GM23338 (cell line): ENCODE measurements around the gene CASS4. TPM values are rescaled to one million over a fixed set of nuclear protein-coding genes. Genes with fewer than 3 reads are reported as not detected.

Source experiments
- ATAC-seq: fragments of 200-7000 bp; cut with Tn5 transposase; 3 replicates; pipeline ENCODE4 v1.9.1; 2020
- DNase-seq: peaks from one replicate; pipeline ENCODE4 v3.0.0-alpha.2; 2015; ENCODE audit warnings: low spot score
- H2AFZ ChIP-seq: fragments of 200-600 bp; sonication (generic); 2 replicates; pipeline ENCODE4 v1.8.0; 2016; ENCODE audit warnings: antibody characterized with exemption, mild to moderate bottlenecking, moderate library complexity
- H3F3A ChIP-seq: fragments of 200-600 bp; sonication (generic); replicated peaks from 2 replicates; pipeline ENCODE4 v1.8.0; 2017; ENCODE audit warnings: antibody characterized with exemption, mixed run types, low read depth
- H3K27ac ChIP-seq: fragments of 200-600 bp; sonication (generic); 2 replicates; pipeline ENCODE4 v1.6.1; 2016; ENCODE audit warnings: low read depth
- H3K27me3 ChIP-seq: fragments of 200-600 bp; sonication (generic); 2 replicates; pipeline ENCODE4 v1.8.0; 2016; ENCODE audit warnings: mild to moderate bottlenecking, mixed run types, moderate library complexity; ENCODE audit not compliant: insufficient read depth
- H3K36me3 ChIP-seq: fragments of 200-600 bp; sonication (generic); 2 replicates; pipeline ENCODE4 v1.8.0; 2016; ENCODE audit warnings: mild to moderate bottlenecking; ENCODE audit not compliant: insufficient read depth
- H3K4me1 ChIP-seq: fragments of 200-600 bp; sonication (generic); 2 replicates; pipeline ENCODE4 v1.8.0; 2016; ENCODE audit warnings: mild to moderate bottlenecking, moderate library complexity; ENCODE audit not compliant: insufficient read depth
- H3K4me2 ChIP-seq: fragments of 200-600 bp; sonication (generic); 2 replicates; pipeline ENCODE4 v1.7.1; 2017; ENCODE audit warnings: mixed run types
- H3K4me3 ChIP-seq: fragments of 200-600 bp; sonication (generic); 2 replicates; pipeline ENCODE4 v1.6.1; 2016; ENCODE audit warnings: mixed run types
- H3K79me2 ChIP-seq: fragments of 200-600 bp; sonication (generic); replicated peaks from 2 replicates; pipeline ENCODE4 v1.8.0; 2017; ENCODE audit warnings: mild to moderate bottlenecking; ENCODE audit not compliant: insufficient read depth
- H3K9me2 ChIP-seq: fragments of 200-600 bp; sonication (generic); 2 replicates; pipeline ENCODE4 v1.8.0; 2017; ENCODE audit not compliant: insufficient read depth
- H4K20me1 ChIP-seq: fragments of 200-600 bp; sonication (generic); replicated peaks from 2 replicates; pipeline ENCODE4 v1.8.0; 2017; ENCODE audit warnings: mild to moderate bottlenecking; ENCODE audit not compliant: insufficient read depth
- H3K27ac Mint-ChIP-seq: 2 replicates; pipeline ENCODE4 v1.8.0; 2020; ENCODE audit warnings: inconsistent platforms, mild to moderate bottlenecking, moderate library complexity, mixed read lengths
- H3K27me3 Mint-ChIP-seq: 3 replicates; pipeline ENCODE4 v1.8.0; 2022; ENCODE audit warnings: low read depth, mild to moderate bottlenecking, moderate library complexity, mixed read lengths, inconsistent platforms; ENCODE audit not compliant: insufficient read depth, poor library complexity
- H3K36me3 Mint-ChIP-seq: 3 replicates; pipeline ENCODE4 v1.8.0; 2021; ENCODE audit warnings: low read depth, mild to moderate bottlenecking, inconsistent platforms, moderate library complexity, mixed read lengths
- H3K4me1 Mint-ChIP-seq: 3 replicates; pipeline ENCODE4 v1.8.0; 2020; ENCODE audit warnings: mild to moderate bottlenecking, inconsistent platforms, mixed read lengths
- H3K4me3 Mint-ChIP-seq: 3 replicates; pipeline ENCODE4 v1.8.0; 2021; ENCODE audit warnings: moderate library complexity, mild to moderate bottlenecking, inconsistent platforms, mixed read lengths
- H3K9me3 Mint-ChIP-seq: 3 replicates; pipeline ENCODE4 v1.8.0; 2020; ENCODE audit warnings: moderate library complexity, mild to moderate bottlenecking, inconsistent platforms, mixed read lengths
- CREB1 ChIP-seq: fragments of 250-450 bp; sonication (Bioruptor Pico); IDR thresholded peaks from 2 replicates; pipeline ENCODE4 v1.5.0; 2020; ENCODE audit warnings: low read depth, mild to moderate bottlenecking, moderate library complexity
- CTCF ChIP-seq, 2 experiments: fragments of 200-600 bp in 1 of 2; sonication (generic) in 1 of 2; conservative IDR thresholded peaks; 2 replicates each; pipeline versions ENCODE4 v1.5.1 to v1.6.1; 2016 to 2017; ENCODE audit warnings: antibody characterized with exemption in 2 of 2, low read depth in 2 of 2, mild to moderate bottlenecking in 2 of 2, moderate library complexity in 1 of 2
- EZH2 ChIP-seq: fragments of 200-600 bp; sonication (generic); IDR thresholded peaks from one replicate; pipeline ENCODE4 v1.8.0; 2017; ENCODE audit warnings: antibody characterized with exemption, mild to moderate bottlenecking, low read depth; ENCODE audit not compliant: unreplicated experiment
- EZH2phosphoT487 ChIP-seq: fragments of 200-600 bp; sonication (generic); IDR thresholded peaks from one replicate; pipeline ENCODE4 v1.8.1; 2018; ENCODE audit warnings: antibody characterized with exemption; ENCODE audit not compliant: unreplicated experiment
- JUNB ChIP-seq: IDR thresholded peaks from one replicate; pipeline ENCODE4 v1.6.1; 2016; ENCODE audit warnings: antibody characterized with exemption; ENCODE audit not compliant: unreplicated experiment
- NANOG ChIP-seq: IDR thresholded peaks from 2 replicates; pipeline ENCODE4 v1.6.1; 2016; ENCODE audit warnings: antibody characterized with exemption, borderline replicate concordance
- POLR2AphosphoS5 ChIP-seq: IDR thresholded peaks from 2 replicates; pipeline ENCODE4 v1.6.1; 2016; ENCODE audit warnings: antibody characterized with exemption, low read depth
- STAT1 ChIP-seq: IDR thresholded peaks from one replicate; pipeline ENCODE4 v1.6.1; 2016; ENCODE audit warnings: antibody characterized with exemption; ENCODE audit not compliant: unreplicated experiment
- ZNF114 ChIP-seq: fragments of 250-450 bp; sonication (Bioruptor Pico); IDR thresholded peaks from 2 replicates; pipeline ENCODE4 v1.5.0; 2020; ENCODE audit warnings: mild to moderate bottlenecking, moderate library complexity
- ZNF331 ChIP-seq: fragments of 250-450 bp; sonication (Bioruptor Pico); IDR thresholded peaks from 2 replicates; pipeline ENCODE4 v1.5.0; 2020; ENCODE audit warnings: low read depth, mild to moderate bottlenecking, moderate library complexity
- ZNF462 ChIP-seq: fragments of 250-450 bp; sonication (Bioruptor Pico); IDR thresholded peaks from 2 replicates; pipeline ENCODE4 v1.5.0; 2020; ENCODE audit warnings: mild to moderate bottlenecking, moderate library complexity
- polyA plus RNA-seq: library from polyadenylated mRNA; unstranded; fragments of >200 nt; fragmentation: Nextera tagmentation; extraction: Ambion mirVana; gene quantifications from 2 replicates; pipeline ENCODE4 v1.2.1, GENCODE V29; 2016
- total RNA-seq: library from RNA; depleted of rRNA; stranded (reverse); fragments of >200 nt; shearing (Covaris generic); gene quantifications from 2 replicates; pipeline ENCODE4 v1.2.3, GENCODE V29; 2014
- TF ChIP-seq, protein P1 (sequence below): IDR thresholded peaks from one replicate; pipeline ENCODE4 v1.6.1; 2018; ENCODE audit warnings: antibody characterized with exemption; ENCODE audit not compliant: unreplicated experiment
- TF ChIP-seq, protein P2 (sequence below): IDR thresholded peaks from 2 replicates; pipeline ENCODE4 v1.6.1; 2016; ENCODE audit warnings: antibody characterized with exemption

CASS4 gene
- total and polyA plus RNA-seq, 2 experiments from 2014 or later, result not detected

DNA sequence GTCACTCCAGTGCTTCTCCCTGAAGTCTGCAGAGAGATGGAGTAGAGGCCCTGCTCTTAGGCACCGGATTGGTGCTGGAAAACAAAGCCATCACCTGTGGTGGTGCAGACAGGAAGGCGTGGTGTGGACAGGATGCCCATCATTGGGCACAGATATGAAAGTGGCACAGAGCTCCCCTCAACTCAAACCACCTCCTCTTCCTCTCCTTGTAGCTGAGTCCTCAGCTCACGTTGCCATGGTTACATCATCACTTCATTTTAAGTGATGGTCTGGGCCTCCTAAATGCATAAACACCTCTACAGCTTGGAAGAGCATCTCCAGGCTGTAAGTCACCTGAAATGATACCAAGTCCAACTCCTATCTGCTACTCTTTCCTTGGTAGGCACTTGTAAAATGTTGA lies 48.4 kb downstream of the CASS4 start:
- H3K36me3 Mint-ChIP-seq, result no peaks in the 10 kb centered on the region
- Histone ChIP-seq H3K4me1 (no peaks in the 10 kb centered on the region), H3K4me3 (no peak overlapping the region), H3K27ac (no peak overlapping the region), H2AFZ (no peak overlapping the region), H3K9me2 (no peaks in the 10 kb centered on the region), H3K36me3 (no peaks in the 10 kb centered on the region), H3F3A (no peaks in the 10 kb centered on the region), H3K79me2 (no peaks in the 10 kb centered on the region), H4K20me1 (no peaks in the 10 kb centered on the region), H3K4me2 (no peak overlapping the region), H3K27me3 (no peaks in the 10 kb centered on the region)
- H3K27me3 Mint-ChIP-seq, result peaks cover 1% of the 10 kb centered on the region
- no peak for ATAC-seq
- no peaks in the 10 kb centered on the region for H3K9me3 Mint-ChIP-seq
- DNase-seq, result no peak
- no peak overlapping the region for H3K4me3 Mint-ChIP-seq
- H3K27ac Mint-ChIP-seq, result no peak overlapping the region
- H3K4me1 Mint-ChIP-seq, result no peaks in the 10 kb centered on the region
- TF ChIP-seq ZNF114 (CRISPR knock-in tag) (no peak), ZNF331 (no peak), STAT1 (no peak), CTCF (conservative IDR thresholded peaks at IDR 0.05; ENCODE audit: low read depth in 2 of 2) (no peak), ZNF462 (CRISPR knock-in tag) (no peak), CREB1 (CRISPR knock-in tag) (no peak), NANOG (no peak), EZH2phosphoT487 (no peak), EZH2 (no peak), JUNB (no peak), POLR2AphosphoS5 (no peak)
- TF ChIP-seq, protein P1, sequence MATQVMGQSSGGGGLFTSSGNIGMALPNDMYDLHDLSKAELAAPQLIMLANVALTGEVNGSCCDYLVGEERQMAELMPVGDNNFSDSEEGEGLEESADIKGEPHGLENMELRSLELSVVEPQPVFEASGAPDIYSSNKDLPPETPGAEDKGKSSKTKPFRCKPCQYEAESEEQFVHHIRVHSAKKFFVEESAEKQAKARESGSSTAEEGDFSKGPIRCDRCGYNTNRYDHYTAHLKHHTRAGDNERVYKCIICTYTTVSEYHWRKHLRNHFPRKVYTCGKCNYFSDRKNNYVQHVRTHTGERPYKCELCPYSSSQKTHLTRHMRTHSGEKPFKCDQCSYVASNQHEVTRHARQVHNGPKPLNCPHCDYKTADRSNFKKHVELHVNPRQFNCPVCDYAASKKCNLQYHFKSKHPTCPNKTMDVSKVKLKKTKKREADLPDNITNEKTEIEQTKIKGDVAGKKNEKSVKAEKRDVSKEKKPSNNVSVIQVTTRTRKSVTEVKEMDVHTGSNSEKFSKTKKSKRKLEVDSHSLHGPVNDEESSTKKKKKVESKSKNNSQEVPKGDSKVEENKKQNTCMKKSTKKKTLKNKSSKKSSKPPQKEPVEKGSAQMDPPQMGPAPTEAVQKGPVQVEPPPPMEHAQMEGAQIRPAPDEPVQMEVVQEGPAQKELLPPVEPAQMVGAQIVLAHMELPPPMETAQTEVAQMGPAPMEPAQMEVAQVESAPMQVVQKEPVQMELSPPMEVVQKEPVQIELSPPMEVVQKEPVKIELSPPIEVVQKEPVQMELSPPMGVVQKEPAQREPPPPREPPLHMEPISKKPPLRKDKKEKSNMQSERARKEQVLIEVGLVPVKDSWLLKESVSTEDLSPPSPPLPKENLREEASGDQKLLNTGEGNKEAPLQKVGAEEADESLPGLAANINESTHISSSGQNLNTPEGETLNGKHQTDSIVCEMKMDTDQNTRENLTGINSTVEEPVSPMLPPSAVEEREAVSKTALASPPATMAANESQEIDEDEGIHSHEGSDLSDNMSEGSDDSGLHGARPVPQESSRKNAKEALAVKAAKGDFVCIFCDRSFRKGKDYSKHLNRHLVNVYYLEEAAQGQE, result no peak
- TF ChIP-seq, protein P2, sequence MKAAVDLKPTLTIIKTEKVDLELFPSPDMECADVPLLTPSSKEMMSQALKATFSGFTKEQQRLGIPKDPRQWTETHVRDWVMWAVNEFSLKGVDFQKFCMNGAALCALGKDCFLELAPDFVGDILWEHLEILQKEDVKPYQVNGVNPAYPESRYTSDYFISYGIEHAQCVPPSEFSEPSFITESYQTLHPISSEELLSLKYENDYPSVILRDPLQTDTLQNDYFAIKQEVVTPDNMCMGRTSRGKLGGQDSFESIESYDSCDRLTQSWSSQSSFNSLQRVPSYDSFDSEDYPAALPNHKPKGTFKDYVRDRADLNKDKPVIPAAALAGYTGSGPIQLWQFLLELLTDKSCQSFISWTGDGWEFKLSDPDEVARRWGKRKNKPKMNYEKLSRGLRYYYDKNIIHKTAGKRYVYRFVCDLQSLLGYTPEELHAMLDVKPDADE, result no peak
